ENCODE measurements around the gene CYP27A1. TPM values are rescaled to one million over a fixed set of nuclear protein-coding genes. Genes with fewer than 3 reads are reported as not detected.
A peak's percentile ranks its signal among the peaks of the same experiment; 100 is the strongest.

CYP27A1 gene
- total and polyA plus RNA-seq, 7 experiments from 2014 or later: 0.09 to 10.6 (median 3.0) TPM; not detected in 1

GRCh38 chr2:218851286-218851685 is 69.3 kb downstream of the CYP27A1 start:
- no peaks in the 10 kb centered on the region for H3K36me3 ChIP-seq (ENCODE audit: control insufficient read depth in 2 of 3, insufficient read depth in 3 of 3, low read length in 3 of 3)
- peaks cover 0 to 4% (median 0%) of the 10 kb centered on the region in 11 donors for H3K9me3 Mint-ChIP-seq
- H3K27ac Mint-ChIP-seq: no peak overlapping the region
- intact Hi-C loops (cut with micrococcal nuclease): no loop called here
- peaks cover 0 to 4% (median 0%) of the 10 kb centered on the region in 5 donors for H3K36me3 Mint-ChIP-seq
- H3K4me1 ChIP-seq (ENCODE audit: control insufficient read depth in 2 of 2, insufficient read depth in 2 of 2, low read length in 2 of 2): no peaks in the 10 kb centered on the region
- H3K4me3 Mint-ChIP-seq: no peak overlapping the region
- no peak overlapping the region for H3K4me3 ChIP-seq (ENCODE audit: low read length)
- ATAC-seq: no peak
- H3K4me1 Mint-ChIP-seq: peaks cover 0 to 11% (median 3%) of the 10 kb centered on the region in 7 donors
- DNase-seq: no peak
- no peak overlapping the region for H3K27ac ChIP-seq (ENCODE audit: low read depth, low read length)
- peaks cover 5% of the 10 kb centered on the region in 2 donors for H3K27me3 ChIP-seq (ENCODE audit: control insufficient read depth in 2 of 2, insufficient read depth in 2 of 2, low read length in 2 of 2)
- ChIA-PET POLR2A (interaction anchor here (1.5 kb wide), 1 partner anchor 46 kb away, joined by 6 read pairs; no protein-coding TSS in a partner anchor), CTCF (interaction anchor here (0.6 to 4.7 kb wide), 5 partner anchors 25 to 887 kb away, joined by 4 to 39 read pairs (median 6); no protein-coding TSS in a partner anchor)
- H3K27me3 Mint-ChIP-seq: peaks cover 44 to 57% (median 50%) of the 10 kb centered on the region in 5 donors
- H3K9me3 ChIP-seq (ENCODE audit: control insufficient read depth in 2 of 3, low read length in 3 of 3): no peaks in the 10 kb centered on the region

- POLR2A ChIA-PET: no interaction called here
- H3K36me3 ChIP-seq (ENCODE audit: control insufficient read depth in 2 of 3, insufficient read depth in 3 of 3, low read length in 3 of 3): no peaks in the 10 kb centered on the region
- no peaks in the 10 kb centered on the region for H3K4me1 ChIP-seq (ENCODE audit: control insufficient read depth in 2 of 2, insufficient read depth in 2 of 2, low read length in 2 of 2)
- Mint-ChIP-seq H3K4me1 (peaks cover 0 to 10% (median under 1%) of the 10 kb centered on the region in 7 donors), H3K9me3 (no peaks in the 10 kb centered on the region), H3K36me3 (no peaks in the 10 kb centered on the region), H3K4me3 (no peak overlapping the region), H3K27me3 (peaks cover 59 to 71% (median 65%) of the 10 kb centered on the region in 5 donors), H3K27ac (peak overlapping the region in 1 of 9 donors; percentile 24)
- peaks cover 9% of the 10 kb centered on the region in 2 donors for H3K27me3 ChIP-seq (ENCODE audit: control insufficient read depth in 2 of 2, insufficient read depth in 2 of 2, low read length in 2 of 2)
- DNase-seq (peak; percentile 21 to 60 (median 56)), ATAC-seq (peak; percentile 87)
- no peaks in the 10 kb centered on the region for H3K9me3 ChIP-seq (ENCODE audit: control insufficient read depth in 2 of 3, low read length in 3 of 3)
- H3K4me3 ChIP-seq (ENCODE audit: low read length): no peak overlapping the region
- CTCF ChIA-PET: interaction anchor here (0.5 to 4.7 kb wide), 3 partner anchors 45 to 270 kb away, joined by 3 to 39 read pairs (median 3); no protein-coding TSS in a partner anchor
- H3K27ac ChIP-seq (ENCODE audit: low read depth, low read length): no peak overlapping the region
- intact Hi-C loops (cut with micrococcal nuclease): loop anchor here (1.0 to 2.0 kb wide), 7 partner anchors 23 to 302 kb away; no protein-coding TSS in a partner anchor
These were observed 71.1 kb downstream of the CYP27A1 start for GRCh38 chr2:218852911-218853667.

GRCh38 chr2:218853766-218854165 is 71.8 kb downstream of the CYP27A1 start:
- peaks cover 0 to 10% (median 4%) of the 10 kb centered on the region in 7 donors for H3K4me1 Mint-ChIP-seq
- no peak overlapping the region for H3K4me3 Mint-ChIP-seq
- H3K9me3 Mint-ChIP-seq: no peaks in the 10 kb centered on the region
- no peaks in the 10 kb centered on the region for H3K9me3 ChIP-seq (ENCODE audit: control insufficient read depth in 2 of 3, low read length in 3 of 3)
- peaks cover 0 to 2% of the 10 kb centered on the region in 2 donors for H3K4me1 ChIP-seq (ENCODE audit: control insufficient read depth in 2 of 2, insufficient read depth in 2 of 2, low read length in 2 of 2)
- no peak overlapping the region for H3K27ac ChIP-seq (ENCODE audit: low read depth, low read length)
- no peak for ATAC-seq
- H3K27me3 ChIP-seq (ENCODE audit: control insufficient read depth in 2 of 2, insufficient read depth in 2 of 2, low read length in 2 of 2): peaks cover 10 to 16% of the 10 kb centered on the region in 2 donors
- H3K27ac Mint-ChIP-seq: no peak overlapping the region
- no peak overlapping the region for H3K4me3 ChIP-seq (ENCODE audit: low read length)
- ChIA-PET POLR2A (no interaction called here), CTCF (interaction anchor here (0.5 to 4.7 kb wide), 4 partner anchors 45 to 271 kb away, joined by 3 to 39 read pairs (median 3); no protein-coding TSS in a partner anchor)
- intact Hi-C loops (cut with micrococcal nuclease): loop anchor here (1.0 to 2.0 kb wide), 7 partner anchors 23 to 302 kb away; no protein-coding TSS in a partner anchor
- no peaks in the 10 kb centered on the region for H3K36me3 ChIP-seq (ENCODE audit: control insufficient read depth in 2 of 3, insufficient read depth in 3 of 3, low read length in 3 of 3)
- H3K27me3 Mint-ChIP-seq: peaks cover 65 to 77% (median 71%) of the 10 kb centered on the region in 5 donors
- DNase-seq: peak in 1 of 9 donors; percentile 20
- no peaks in the 10 kb centered on the region for H3K36me3 Mint-ChIP-seq

- H3K4me3 ChIP-seq (ENCODE audit: low read length): no peak overlapping the region
- no peak overlapping the region for H3K4me3 Mint-ChIP-seq
- no peaks in the 10 kb centered on the region for H3K9me3 ChIP-seq (ENCODE audit: control insufficient read depth in 2 of 3, low read length in 3 of 3)
- intact Hi-C loops (cut with micrococcal nuclease): no loop called here
- no peaks in the 10 kb centered on the region for H3K9me3 Mint-ChIP-seq
- peaks cover 69 to 81% (median 77%) of the 10 kb centered on the region in 5 donors for H3K27me3 Mint-ChIP-seq
- ATAC-seq (no peak), DNase-seq (no peak)
- POLR2A ChIA-PET: no interaction called here
- CTCF ChIA-PET: interaction anchor here (1.5 to 1.6 kb wide), 3 partner anchors 15 to 141 kb away, joined by 3 to 5 read pairs (median 4); no protein-coding TSS in a partner anchor
- H3K36me3 ChIP-seq (ENCODE audit: control insufficient read depth in 2 of 3, insufficient read depth in 3 of 3, low read length in 3 of 3): no peaks in the 10 kb centered on the region
- H3K36me3 Mint-ChIP-seq: no peaks in the 10 kb centered on the region
- H3K4me1 Mint-ChIP-seq: peaks cover 5 to 16% (median 6%) of the 10 kb centered on the region in 7 donors
- no peak overlapping the region for H3K27ac ChIP-seq (ENCODE audit: low read depth, low read length)
- peaks cover 10 to 22% of the 10 kb centered on the region in 2 donors for H3K27me3 ChIP-seq (ENCODE audit: control insufficient read depth in 2 of 2, insufficient read depth in 2 of 2, low read length in 2 of 2)
- H3K4me1 ChIP-seq (ENCODE audit: control insufficient read depth in 2 of 2, insufficient read depth in 2 of 2, low read length in 2 of 2): peaks cover under 1 to 8% of the 10 kb centered on the region in 2 donors
- H3K27ac Mint-ChIP-seq: no peak overlapping the region
These were observed 72.9 kb downstream of the CYP27A1 start for GRCh38 chr2:218854860-218855259.

GRCh38 chr2:218855305-218856166 is 73.6 kb downstream of the CYP27A1 start:
- POLR2A ChIA-PET: no interaction called here
- no peak for ATAC-seq
- Mint-ChIP-seq H3K27ac (no peak overlapping the region), H3K4me3 (no peak overlapping the region), H3K27me3 (peaks cover 68 to 84% (median 80%) of the 10 kb centered on the region in 5 donors), H3K36me3 (no peaks in the 10 kb centered on the region), H3K4me1 (peaks cover 10 to 21% (median 13%) of the 10 kb centered on the region in 7 donors), H3K9me3 (no peaks in the 10 kb centered on the region)
- peaks cover 6 to 15% of the 10 kb centered on the region in 2 donors for H3K4me1 ChIP-seq (ENCODE audit: control insufficient read depth in 2 of 2, insufficient read depth in 2 of 2, low read length in 2 of 2)
- H3K27ac ChIP-seq (ENCODE audit: low read depth, low read length): no peak overlapping the region
- intact Hi-C loops (cut with micrococcal nuclease): no loop called here
- H3K36me3 ChIP-seq (ENCODE audit: control insufficient read depth in 2 of 3, insufficient read depth in 3 of 3, low read length in 3 of 3): no peaks in the 10 kb centered on the region
- no peaks in the 10 kb centered on the region for H3K9me3 ChIP-seq (ENCODE audit: control insufficient read depth in 2 of 3, low read length in 3 of 3)
- H3K4me3 ChIP-seq (ENCODE audit: low read length): no peak overlapping the region
- peaks cover 10 to 28% of the 10 kb centered on the region in 2 donors for H3K27me3 ChIP-seq (ENCODE audit: control insufficient read depth in 2 of 2, insufficient read depth in 2 of 2, low read length in 2 of 2)
- CTCF ChIA-PET: interaction anchor here (0.6 to 1.6 kb wide), 4 partner anchors 15 to 337 kb away, joined by 3 to 5 read pairs (median 4); no protein-coding TSS in a partner anchor
- DNase-seq: no peak

Measured in naive thymus-derived CD4-positive, alpha-beta T cell (primary cell).